Fibroblast of the aortic adventitia (primary cell): ENCODE results near the gene WDR82. TPM values are rescaled to one million over a fixed set of nuclear protein-coding genes. Genes with fewer than 3 reads are reported as not detected.

Source experiments
- DNase-seq: peaks from one replicate; pipeline ENCODE4 v3.0.0-alpha.2; 2010; ENCODE audit warnings: low read depth
- H3K4me3 ChIP-seq: 2 replicates; pipeline ENCODE4 v1.5.1; 2011; ENCODE audit warnings: low read depth, mild to moderate bottlenecking, control low read depth, low read length, moderate library complexity
- total RNA-seq: library from RNA; depleted of rRNA; stranded (reverse); fragments of >200 nt; gene quantifications from 2 replicates; pipeline ENCODE4 v1.2.3, GENCODE V29; 2012; ENCODE audit warnings: low replicate concordance
- TF ChIP-seq, protein P1 (sequence below): IDR thresholded peaks from 2 replicates; pipeline ENCODE4 v1.5.1; 2011; ENCODE audit warnings: mild to moderate bottlenecking, low read length, control low read depth, inconsistent platforms; ENCODE audit not compliant: insufficient read depth

WDR82 gene
- total RNA-seq, 1 donor, result 61.5 TPM

DNA sequence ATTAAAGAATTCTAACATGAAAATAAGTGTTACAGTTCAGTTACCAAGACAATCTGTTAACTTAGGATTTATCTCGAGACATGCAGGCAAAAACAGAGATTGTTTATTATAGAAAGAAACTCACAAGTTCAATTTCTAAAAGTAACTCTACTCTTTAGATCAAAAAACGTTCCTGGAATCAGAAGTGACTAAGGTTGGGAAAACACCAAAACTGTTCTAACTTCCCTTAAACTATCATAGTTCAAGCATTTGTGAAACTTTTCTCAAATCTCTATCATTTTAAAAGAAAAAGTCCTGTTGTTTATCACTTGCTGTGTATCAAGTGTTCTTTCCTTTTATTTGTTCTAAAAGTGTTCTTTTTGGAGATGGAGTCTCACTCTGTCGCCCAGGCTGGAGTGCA, 8.7 kb downstream of the WDR82 start:
- no peak overlapping the region for H3K4me3 ChIP-seq
- no peak for DNase-seq
- TF ChIP-seq, protein P1, sequence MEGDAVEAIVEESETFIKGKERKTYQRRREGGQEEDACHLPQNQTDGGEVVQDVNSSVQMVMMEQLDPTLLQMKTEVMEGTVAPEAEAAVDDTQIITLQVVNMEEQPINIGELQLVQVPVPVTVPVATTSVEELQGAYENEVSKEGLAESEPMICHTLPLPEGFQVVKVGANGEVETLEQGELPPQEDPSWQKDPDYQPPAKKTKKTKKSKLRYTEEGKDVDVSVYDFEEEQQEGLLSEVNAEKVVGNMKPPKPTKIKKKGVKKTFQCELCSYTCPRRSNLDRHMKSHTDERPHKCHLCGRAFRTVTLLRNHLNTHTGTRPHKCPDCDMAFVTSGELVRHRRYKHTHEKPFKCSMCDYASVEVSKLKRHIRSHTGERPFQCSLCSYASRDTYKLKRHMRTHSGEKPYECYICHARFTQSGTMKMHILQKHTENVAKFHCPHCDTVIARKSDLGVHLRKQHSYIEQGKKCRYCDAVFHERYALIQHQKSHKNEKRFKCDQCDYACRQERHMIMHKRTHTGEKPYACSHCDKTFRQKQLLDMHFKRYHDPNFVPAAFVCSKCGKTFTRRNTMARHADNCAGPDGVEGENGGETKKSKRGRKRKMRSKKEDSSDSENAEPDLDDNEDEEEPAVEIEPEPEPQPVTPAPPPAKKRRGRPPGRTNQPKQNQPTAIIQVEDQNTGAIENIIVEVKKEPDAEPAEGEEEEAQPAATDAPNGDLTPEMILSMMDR, result no peak

DNA sequence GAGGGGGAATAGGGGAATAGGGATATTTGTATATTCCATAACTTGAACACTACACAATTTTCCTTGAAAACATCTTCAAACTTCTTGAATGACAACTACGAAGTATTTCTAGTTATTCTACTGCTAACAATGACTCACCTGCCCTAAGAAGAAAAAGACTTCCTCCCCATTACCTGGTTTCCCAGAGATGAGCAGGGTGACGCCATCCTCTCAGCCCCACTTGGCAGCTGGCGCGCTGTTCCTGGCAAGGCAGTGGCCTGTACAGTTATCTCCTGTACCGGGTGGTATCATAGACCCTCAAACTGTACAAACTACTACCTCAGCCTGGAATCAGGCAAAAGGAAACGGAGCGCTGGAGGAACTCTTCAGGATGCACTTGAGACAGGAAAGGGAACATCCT, 10.4 kb downstream of the WDR82 start:
- no peak for DNase-seq
- TF ChIP-seq, protein P1, result no peak
- H3K4me3 ChIP-seq, result no peak overlapping the region

DNA sequence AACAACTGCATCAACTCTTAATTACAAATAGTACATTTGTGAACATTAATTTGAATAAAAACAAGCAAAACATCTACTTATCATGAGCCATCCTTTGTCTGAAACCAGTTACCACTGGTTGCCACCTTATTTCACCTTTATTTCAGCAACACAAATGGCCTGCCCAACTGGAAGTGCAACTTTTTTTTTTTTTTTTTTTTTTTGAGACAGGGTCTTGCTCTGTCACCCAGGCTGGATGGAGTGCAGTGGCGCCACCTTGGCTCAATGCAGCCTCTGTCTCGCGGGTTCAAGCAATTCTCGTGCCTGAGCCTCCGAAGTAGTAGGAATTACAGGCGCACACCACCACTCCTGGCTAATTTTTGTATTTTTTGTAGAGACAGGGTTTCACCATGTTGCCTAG, 13.1 kb downstream of the WDR82 start:
- no peak for DNase-seq
- H3K4me3 ChIP-seq, result no peak overlapping the region
- TF ChIP-seq, protein P1, result no peak

DNA sequence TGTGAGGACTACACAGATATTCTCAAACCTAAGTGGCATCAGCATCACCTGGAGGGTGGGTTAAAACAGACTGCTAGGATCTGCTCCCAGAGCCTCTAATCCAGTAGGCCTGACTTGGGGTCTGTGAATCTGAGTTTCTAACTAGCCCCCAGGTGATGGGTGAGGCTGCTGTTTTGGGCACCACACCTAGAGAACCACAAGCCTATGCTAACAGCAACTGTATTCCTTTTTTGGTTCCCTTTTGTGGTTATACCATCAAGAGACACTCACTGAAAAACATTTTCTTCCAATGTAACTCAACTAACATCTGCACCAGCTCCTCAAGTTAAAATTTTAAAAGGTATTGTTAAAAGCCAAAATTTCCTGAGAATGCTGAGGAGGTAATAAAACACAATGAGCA, 16.0 kb downstream of the WDR82 start:
- H3K4me3 ChIP-seq, result no peak overlapping the region
- no peak for DNase-seq
- TF ChIP-seq, protein P1, result no peak

DNA sequence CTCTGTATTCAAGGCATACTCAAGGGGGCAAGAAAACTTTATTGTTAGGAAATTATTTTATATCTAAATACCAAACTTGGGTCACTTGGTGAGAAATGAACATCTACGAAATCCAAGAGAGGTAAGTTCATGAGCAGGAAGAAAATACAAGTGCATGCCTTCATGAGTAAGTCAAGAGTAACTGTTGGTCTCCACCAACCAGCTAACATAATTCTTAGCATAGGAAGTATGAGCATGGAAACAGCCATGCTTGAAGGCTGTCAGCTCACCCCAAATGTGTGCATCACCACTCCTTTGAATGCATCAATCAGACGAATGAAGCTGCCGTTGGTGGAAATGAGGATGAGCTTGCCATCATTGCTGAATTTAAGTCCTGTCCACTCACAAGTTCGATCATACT, 19.0 kb downstream of the WDR82 start:
- DNase-seq, result no peak
- TF ChIP-seq, protein P1, result no peak
- no peak overlapping the region for H3K4me3 ChIP-seq

DNA sequence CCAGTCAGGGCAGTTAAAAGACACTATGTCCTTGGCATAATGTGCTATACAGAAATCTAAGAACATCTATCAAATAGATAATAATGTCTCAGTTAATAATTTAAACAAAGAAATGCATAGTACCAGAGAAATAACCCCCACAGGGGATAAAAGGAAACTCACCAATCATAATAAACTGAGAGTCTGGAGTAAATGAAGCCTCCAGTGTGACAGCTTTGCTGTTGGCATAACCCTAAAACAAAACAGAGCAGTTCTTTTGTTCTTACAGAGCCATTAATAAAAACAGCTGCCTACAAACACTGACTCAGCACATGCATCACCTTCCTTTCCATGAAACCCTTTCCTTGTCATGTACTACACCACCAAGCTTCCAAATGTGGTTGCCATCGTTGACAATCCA, 19.4 kb downstream of the WDR82 start:
- TF ChIP-seq, protein P1, result no peak
- DNase-seq, result peak; percentile 82
- no peak overlapping the region for H3K4me3 ChIP-seq

DNA sequence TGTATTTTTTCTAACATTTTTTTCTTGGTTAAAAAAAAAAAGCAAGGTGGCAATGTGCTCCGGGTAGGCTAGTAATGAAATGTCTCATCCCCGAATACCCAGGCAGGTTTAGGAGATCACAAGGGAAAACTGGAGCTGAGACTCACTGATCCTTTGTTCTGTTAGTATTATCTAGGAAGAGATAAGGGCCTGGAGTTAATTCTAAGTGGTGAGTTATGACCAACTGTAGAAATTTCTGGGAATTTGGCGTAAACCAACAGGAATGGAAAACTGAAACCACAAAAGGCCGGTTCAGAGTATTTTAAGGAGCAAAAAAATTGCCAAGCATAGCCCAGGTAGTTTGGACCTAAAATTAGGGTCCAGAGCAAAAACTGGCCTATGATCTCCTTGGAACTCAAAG, 20.5 kb downstream of the WDR82 start:
- TF ChIP-seq, protein P1, result no peak
- DNase-seq, result peak; percentile 83

More for the DNA sequence above, 20.5 kb downstream of the WDR82 start:
- H3K4me3 ChIP-seq, result no peak overlapping the region
